HG03342 (cell line): ENCODE data around the gene GOLGA8T.
"Not testable (repeated sequence)": the region's sequence is repeated elsewhere in the genome, so short reads cannot be mapped to it uniquely, and the experiment has no call there.

Source experiments
- ATAC-seq: cut with Tn5 transposase; IDR thresholded peaks from one replicate; pipeline ENCODE4 v1.9.1; 2021; ENCODE audit warnings: mild to moderate bottlenecking, moderate library complexity; ENCODE audit not compliant: unreplicated experiment

The GOLGA8T gene

DNA sequence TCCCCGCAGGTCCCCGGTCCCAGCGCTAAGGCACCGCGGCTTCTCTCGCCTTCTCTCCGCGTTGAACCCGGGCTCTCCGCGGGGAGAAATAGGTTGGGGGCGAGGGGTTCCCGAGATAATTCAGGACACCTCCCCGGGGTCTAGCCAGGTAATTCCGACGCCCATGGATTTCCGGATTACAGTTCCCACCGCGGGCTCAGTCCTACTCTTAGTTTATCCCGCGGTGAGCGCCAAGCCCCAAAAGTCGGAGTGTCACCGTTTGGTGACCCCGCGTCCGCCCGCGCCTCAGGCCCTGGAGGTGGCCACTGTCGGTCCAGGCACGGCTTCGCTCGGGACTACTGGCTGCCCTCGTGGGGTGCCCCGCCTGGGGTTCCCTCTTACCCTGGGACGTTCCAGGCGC, 56.8 kb downstream of the GOLGA8T start:
- ATAC-seq, result not testable (repeated sequence)

DNA sequence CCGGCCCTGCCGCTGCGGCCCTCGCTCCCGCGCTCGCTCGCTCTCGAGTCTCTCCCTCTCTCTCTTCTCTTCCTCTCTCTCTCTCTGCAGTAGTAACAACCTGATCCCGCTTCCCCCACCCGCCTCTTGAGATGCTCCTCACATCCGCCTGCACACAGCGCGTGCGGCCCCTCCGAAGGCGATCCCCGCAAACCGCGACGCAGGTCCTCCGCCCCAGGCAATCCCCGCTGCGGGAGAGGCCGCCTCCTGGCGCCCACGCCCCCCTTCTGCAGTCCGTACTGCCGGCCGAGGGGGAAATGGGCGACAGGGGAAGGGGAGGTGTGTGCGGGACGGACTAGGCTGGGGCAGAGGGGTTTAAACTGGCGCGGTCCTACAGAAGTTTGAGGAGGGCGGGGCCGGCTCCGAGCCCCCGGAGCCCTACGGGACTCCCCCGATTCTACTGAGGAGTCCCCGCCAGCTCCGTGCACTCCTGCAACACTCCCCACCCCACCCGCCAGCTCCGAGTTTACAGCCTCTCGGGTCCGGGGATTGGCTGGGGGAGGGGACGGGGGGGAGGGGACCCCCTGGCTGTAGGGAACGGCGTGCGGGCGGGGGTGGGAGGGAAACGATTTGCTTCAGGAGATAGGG, 57.4 kb downstream of the GOLGA8T start:
- ATAC-seq, result not testable (repeated sequence)

DNA sequence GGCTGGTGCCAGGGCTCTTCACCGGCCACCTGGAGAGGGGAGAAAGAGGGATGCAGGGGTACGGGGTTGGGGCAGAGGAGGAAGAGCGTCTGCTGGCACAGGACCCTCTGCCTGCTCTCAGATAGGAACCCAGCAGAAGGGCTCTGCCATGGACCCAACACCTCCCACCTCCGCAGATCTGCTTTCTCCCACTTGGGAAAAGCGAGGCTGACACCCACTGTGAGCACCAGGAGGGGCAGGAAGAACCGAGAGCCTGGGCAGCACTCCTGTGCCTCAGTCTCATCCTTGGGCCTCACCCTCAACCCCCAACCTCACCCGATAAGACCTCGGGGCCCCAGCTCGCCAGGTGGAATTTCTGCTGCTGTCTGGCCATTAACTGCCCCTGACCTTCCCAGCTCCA, 58.0 kb downstream of the GOLGA8T start:
- ATAC-seq, result not testable (repeated sequence)
